K562 (cell line): ENCODE results near the gene MEX3A. TPM values are rescaled to one million over a fixed set of nuclear protein-coding genes. Genes with fewer than 3 reads are reported as not detected.

Experiments
- ATAC-seq: fragments of 200-7000 bp; cut with Tn5 transposase; 3 replicates; pipeline ENCODE4 v1.9.1; 2020; ENCODE audit warnings: moderate library complexity
- BruUV-seq: library from RNA; stranded (reverse); fragments of 400-500 nt; replicated peaks from 2 replicates; lab custom pipeline; 2021; lab: Mats Ljungman, UMichigan
- CTCF ChIA-PET: fragments of 300-600 bp; formaldehyde crosslinking; extraction: SDS; loops from one replicate; lab custom pipeline; 2021; ENCODE audit warnings: low intra/inter-chr PET ratio; lab: Yijun Ruan, JAX
- POLR2A ChIA-PET: fragments of 300-600, 350-650 bp; sonication (Branson Sonifier 250); formaldehyde crosslinking; extraction: SDS; loops from one replicate; lab custom pipeline; 2021; ENCODE audit warnings: antibody characterized with exemption, inconsistent platforms; lab: Yijun Ruan, JAX
- DNase-seq, 4 experiments: peaks; one replicate each; pipeline versions ENCODE4 v3.0.0 to v3.0.0-alpha.2; 2011 to 2018; ENCODE audit warnings: low spot score in 3 of 4, mixed read lengths in 3 of 4; ENCODE audit errors: extremely low read depth in 1 of 4
- FAIRE-seq: peaks from 2 replicates; lab custom pipeline; 2011; peaks lifted over from hg19 to GRCh38; lab: Jason Lieb, UNC
- H2AFZ ChIP-seq: 2 replicates; pipeline ENCODE4 v1.6.0; 2011; ENCODE audit warnings: low read depth, low read length, control low read depth, inconsistent platforms
- H3K27ac ChIP-seq: fragments of 200-600 bp; 3 replicates; pipeline ENCODE4 v1.8.0; 2011; ENCODE audit warnings: low read depth, mild to moderate bottlenecking, control low read depth, inconsistent platforms, low read length, moderate library complexity, mixed read lengths; ENCODE audit errors: extremely low read depth
- H3K27me3 ChIP-seq, 2 experiments: fragments of 300-600 bp in 1 of 2; 2 replicates in 1 of 2; 3 replicates in 1 of 2; pipeline versions ENCODE4 v1.6.0 to v1.8.0; 2011; ENCODE audit warnings: inconsistent platforms in 2 of 2, low read length in 2 of 2, mild to moderate bottlenecking in 1 of 2, mixed read lengths in 1 of 2, moderate library complexity in 1 of 2; ENCODE audit not compliant: control insufficient read depth in 2 of 2, insufficient read depth in 2 of 2
- H3K36me3 ChIP-seq: fragments of 300-600 bp; 3 replicates; pipeline ENCODE4 v1.8.0; 2011; ENCODE audit warnings: mild to moderate bottlenecking, low read length, inconsistent platforms; ENCODE audit not compliant: control insufficient read depth, insufficient read depth
- H3K4me1 ChIP-seq, 2 experiments: fragments of 200-600 bp in 1 of 2; replicated peaks in 1 of 2; 2 replicates in 1 of 2; 3 replicates in 1 of 2; pipeline versions ENCODE4 v1.5.1 to v1.8.0; 2011; ENCODE audit warnings: inconsistent platforms in 2 of 2, low read length in 2 of 2, mild to moderate bottlenecking in 1 of 2, mixed read lengths in 1 of 2, moderate library complexity in 1 of 2; ENCODE audit not compliant: control insufficient read depth in 2 of 2, insufficient read depth in 2 of 2
- H3K4me2 ChIP-seq: 2 replicates; pipeline ENCODE4 v1.6.1; 2011; ENCODE audit warnings: low read length, control low read depth, inconsistent platforms, mixed read lengths; ENCODE audit not compliant: insufficient read depth
- H3K4me3 ChIP-seq: fragments of 200-600 bp; sonication (generic), shearing (Covaris generic); 2 replicates; pipeline ENCODE4 v1.5.1; 2016; ENCODE audit warnings: control low read depth, inconsistent platforms
- H3K79me2 ChIP-seq: fragments of 200-600 bp; 3 replicates; pipeline ENCODE4 v1.8.0; 2011; ENCODE audit warnings: low read length, inconsistent platforms; ENCODE audit not compliant: control insufficient read depth, insufficient read depth
- H3K9ac ChIP-seq, 2 experiments: 2 replicates each; pipeline versions ENCODE4 v1.6.0 to v1.6.1; 2011; ENCODE audit warnings: low read depth in 2 of 2, low read length in 2 of 2, control low read depth in 1 of 2, inconsistent platforms in 1 of 2, mild to moderate bottlenecking in 1 of 2, mixed read lengths in 1 of 2; ENCODE audit not compliant: insufficient read depth in 1 of 2
- H3K9me1 ChIP-seq: one replicate; pipeline ENCODE4 v1.6.0; 2011; ENCODE audit warnings: inconsistent platforms, mild to moderate bottlenecking, low read length, moderate library complexity; ENCODE audit not compliant: control insufficient read depth, insufficient read depth
- H3K9me3 ChIP-seq: replicated peaks from 2 replicates; pipeline ENCODE4 v1.5.1; 2011; ENCODE audit warnings: low read depth, low read length, inconsistent platforms; ENCODE audit not compliant: control insufficient read depth, insufficient read depth
- H4K20me1 ChIP-seq: replicated peaks from 2 replicates; pipeline ENCODE4 v1.6.1; 2011; ENCODE audit warnings: low read length, inconsistent platforms, mixed read lengths; ENCODE audit not compliant: control insufficient read depth, insufficient read depth
- C11orf30 ChIP-seq: fragments of 450-650 bp; IDR thresholded peaks from 2 replicates; pipeline ENCODE4 v1.6.1; 2016; ENCODE audit warnings: low read depth, mild to moderate bottlenecking
- FOXP1 ChIP-seq: sonication (generic); formaldehyde crosslinking; IDR thresholded peaks from 2 replicates; pipeline ENCODE4 v1.8.0; 2022; ENCODE audit warnings: mild to moderate bottlenecking, missing genetic modification reagents
- GATA2 ChIP-seq: sonication (generic); formaldehyde crosslinking; IDR thresholded peaks from 2 replicates; pipeline ENCODE4 v1.4.0; 2020; ENCODE audit warnings: mild to moderate bottlenecking, missing genetic modification reagents
- HNRNPUL1 ChIP-seq: fragments of 200-400 bp; formaldehyde crosslinking; IDR thresholded peaks from 2 replicates; pipeline ENCODE4 v1.6.1; 2017; ENCODE audit warnings: low read length
- KHSRP ChIP-seq: fragments of 450-650 bp; IDR thresholded peaks from 2 replicates; pipeline ENCODE4 v1.6.1; 2017
- NCOA4 ChIP-seq: fragments of 450-650 bp; IDR thresholded peaks from 2 replicates; pipeline ENCODE4 v1.6.1; 2018; ENCODE audit warnings: mild to moderate bottlenecking; ENCODE audit not compliant: partially characterized antibody
- PCBP2 ChIP-seq: fragments of 200-400 bp; formaldehyde crosslinking; IDR thresholded peaks from 2 replicates; pipeline ENCODE4 v1.6.1; 2018; ENCODE audit warnings: low read length, low read depth, mild to moderate bottlenecking, moderate library complexity; ENCODE audit not compliant: poor library complexity, severe bottlenecking
- ZBTB40 ChIP-seq, 2 experiments: fragments of 450-650 bp in 1 of 2; sonication (generic) in 1 of 2; formaldehyde crosslinking in 1 of 2; IDR thresholded peaks; 2 replicates each; pipeline versions ENCODE4 v1.7.1 to v1.9.0; 2016 to 2022; ENCODE audit warnings: inconsistent platforms in 1 of 2, mild to moderate bottlenecking in 1 of 2, missing genetic modification reagents in 1 of 2
- WGBS: fragments of 100-300 bp; shearing (Covaris generic); methylation state at CpG from one replicate; pipeline ENCODE4 v1.1.6; 2016; ENCODE audit warnings: low coverage, mixed read lengths; ENCODE audit not compliant: insufficient coverage; ENCODE audit errors: missing lambda C conversion rate; 5-methylcytosine and 5-hydroxymethylcytosine counted together
- in situ Hi-C: fragments of 300-500 bp; cut with MboI; formaldehyde crosslinking; loops from 4 replicates; pipeline ENCODE4 v1.15.0; 2018; ENCODE audit warnings: inconsistent platforms, mixed read lengths
- intact Hi-C: fragments of 100-400 bp; cut with micrococcal nuclease; formaldehyde crosslinking; loops from 2 replicates; pipeline ENCODE4 v1.14.2; 2022
- polyA plus RNA-seq, 8 experiments: library from polyadenylated mRNA; depleted of rRNA in 4 of 8; stranded (reverse) in 5 of 8; unstranded in 3 of 8; fragments of >200 nt; fragmentation: Nextera tagmentation in 2 of 8; fragmentation: Illumina TruSeq in 1 of 8; extraction: Ambion mirVana in 2 of 8; extraction: Trizol in 1 of 8; gene quantifications; 2 replicates each; pipeline versions ENCODE4 v1.2.1 to v1.2.3, GENCODE V29; 2011 to 2014; ENCODE audit warnings: inconsistent platforms in 1 of 8, missing spikeins in 1 of 8
- total RNA-seq, 7 experiments: library from RNA; depleted of rRNA in 6 of 7; stranded (reverse); fragments of >200 nt in 6 of 7; fragmentation: Illumina TruSeq in 2 of 7; extraction: Trizol in 2 of 7; gene quantifications; 2 replicates each; pipeline versions ENCODE4 v1.2.1 to v1.2.3, GENCODE V29; 2011 to 2021; ENCODE audit warnings: low replicate concordance in 1 of 7

Gene MEX3A
- total and polyA plus RNA-seq, 9 of the 15 experiments (the other 6 are each of a cell fraction or from before 2014, with no cell fraction given): 0.36 to 13.7 (median 5.2) TPM

- TF ChIP-seq HNRNPUL1 (no peak), C11orf30 (peak; percentile 38; the same call in 1 of the 2 replicates)
- TF ChIP-seq, all 486 proteins: peak for 5
Measured at GRCh38 chr1:156108057-156108456, 25.8 kb upstream of the MEX3A start (continued).

- BruUV-seq: TSS peak; percentile 49
- H3K4me2 ChIP-seq: peak overlapping the region; percentile 73
- CTCF ChIA-PET: interaction anchor here (0.5 kb wide), 1 partner anchor 8 kb away, joined by 3 read pairs; no protein-coding TSS in a partner anchor
- H3K36me3 ChIP-seq: no peaks in the 10 kb centered on the region
- POLR2A ChIA-PET: interaction anchor here (0.9 to 12.5 kb wide), 7 partner anchors 10 to 55 kb away, joined by 3 to 164 read pairs (median 4); partner anchors contain the start of gene LMNA
- peaks cover 4% of the 10 kb centered on the region; the same call in 1 of the 3 replicates for H3K79me2 ChIP-seq
- peak overlapping the region; percentile 57 to 92; a peak in 3 of 4 replicates for H3K9ac ChIP-seq
- H3K4me3 ChIP-seq: no peak overlapping the region
- in situ Hi-C loops: no loop called here
- peaks cover 7% of the 10 kb centered on the region for H3K9me1 ChIP-seq
- peak overlapping the region; percentile 53 for H2AFZ ChIP-seq
- peaks cover 33 to 55% of the 10 kb centered on the region in 2 experiments for H3K4me1 ChIP-seq
- H4K20me1 ChIP-seq: no peaks in the 10 kb centered on the region
- peak overlapping the region; percentile 83 for H3K27ac ChIP-seq
- intact Hi-C loops: no loop called here
- H3K9me3 ChIP-seq: no peaks in the 10 kb centered on the region
- DNase-seq (peak in 2 of 4 experiments; percentile 64 to 79), ATAC-seq (peak; percentile 66), FAIRE-seq (peak; percentile 90)
- WGBS: 12% methylated on average over 11 of the region's 14 CpGs
- no peaks in the 10 kb centered on the region for H3K27me3 ChIP-seq
- peak; percentile 32; the same call in 1 of the 2 replicates for TF ChIP-seq GATA2 (CRISPR knock-in tag)
- no peak for TF ChIP-seq FOXP1 (CRISPR knock-in tag)
- TF ChIP-seq ZBTB40 (IDR thresholded peaks at IDR 0.05): peak; percentile 36
- TF ChIP-seq ZBTB40 (CRISPR knock-in tag; IDR thresholded peaks at IDR 0.05): no peak
- peak; percentile 2 for TF ChIP-seq PCBP2
- no peak for TF ChIP-seq KHSRP
- no peak for TF ChIP-seq NCOA4
Measured at GRCh38 chr1:156106624-156107488, 24.6 kb upstream of the MEX3A start.
